Endometrial microvascular endothelial cells (primary cell): ENCODE data around the gene HOXD9. TPM values are rescaled to one million over a fixed set of nuclear protein-coding genes. Genes with fewer than 3 reads are reported as not detected.

Source experiments
- in situ Hi-C: cut with HindIII; loops from 2 replicates; pipeline ENCODE4 v1.10.0; 2017; ENCODE audit warnings: low sequenced_read_pairs, low pct_unique_long_range_greater_than_20kb; ENCODE audit errors: inconsistent ontology term
- total RNA-seq: library from RNA; depleted of rRNA; stranded (reverse); fragments of >200 nt; gene quantifications from one replicate; pipeline ENCODE4 v1.2.3, GENCODE V29; 2015; ENCODE audit errors: inconsistent ontology term

The HOXD9 gene
- total RNA-seq: 63.6 TPM

DNA sequence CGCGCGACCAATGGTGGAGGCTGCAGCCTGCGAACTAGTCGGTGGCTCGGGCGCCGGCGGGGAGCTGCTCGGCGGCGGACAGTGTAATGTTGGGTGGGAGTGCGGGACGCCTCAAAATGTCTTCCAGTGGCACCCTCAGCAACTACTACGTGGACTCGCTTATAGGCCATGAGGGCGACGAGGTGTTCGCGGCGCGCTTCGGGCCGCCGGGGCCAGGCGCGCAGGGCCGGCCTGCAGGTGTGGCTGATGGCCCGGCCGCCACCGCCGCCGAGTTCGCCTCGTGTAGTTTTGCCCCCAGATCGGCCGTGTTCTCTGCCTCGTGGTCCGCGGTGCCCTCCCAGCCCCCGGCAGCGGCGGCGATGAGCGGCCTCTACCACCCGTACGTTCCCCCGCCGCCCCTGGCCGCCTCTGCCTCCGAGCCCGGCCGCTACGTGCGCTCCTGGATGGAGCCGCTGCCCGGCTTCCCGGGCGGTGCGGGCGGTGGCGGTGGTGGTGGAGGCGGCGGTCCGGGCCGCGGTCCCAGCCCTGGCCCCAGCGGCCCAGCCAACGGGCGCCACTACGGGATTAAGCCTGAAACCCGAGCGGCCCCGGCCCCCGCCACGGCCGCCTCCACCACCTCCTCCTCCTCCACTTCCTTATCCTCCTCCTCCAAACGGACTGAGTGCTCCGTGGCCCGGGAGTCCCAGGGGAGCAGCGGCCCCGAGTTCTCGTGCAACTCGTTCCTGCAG, at the start of gene HOXD9:
Gene HOXD9, plus strand, starts transcription at position 37 of the 728 bp plus-strand sequence. Its CDS starts 50 bp downstream, at position 87.
- in situ Hi-C loops: loop anchor here (10.0 kb wide), 1 partner anchor 1022 kb away; no protein-coding TSS in a partner anchor

DNA sequence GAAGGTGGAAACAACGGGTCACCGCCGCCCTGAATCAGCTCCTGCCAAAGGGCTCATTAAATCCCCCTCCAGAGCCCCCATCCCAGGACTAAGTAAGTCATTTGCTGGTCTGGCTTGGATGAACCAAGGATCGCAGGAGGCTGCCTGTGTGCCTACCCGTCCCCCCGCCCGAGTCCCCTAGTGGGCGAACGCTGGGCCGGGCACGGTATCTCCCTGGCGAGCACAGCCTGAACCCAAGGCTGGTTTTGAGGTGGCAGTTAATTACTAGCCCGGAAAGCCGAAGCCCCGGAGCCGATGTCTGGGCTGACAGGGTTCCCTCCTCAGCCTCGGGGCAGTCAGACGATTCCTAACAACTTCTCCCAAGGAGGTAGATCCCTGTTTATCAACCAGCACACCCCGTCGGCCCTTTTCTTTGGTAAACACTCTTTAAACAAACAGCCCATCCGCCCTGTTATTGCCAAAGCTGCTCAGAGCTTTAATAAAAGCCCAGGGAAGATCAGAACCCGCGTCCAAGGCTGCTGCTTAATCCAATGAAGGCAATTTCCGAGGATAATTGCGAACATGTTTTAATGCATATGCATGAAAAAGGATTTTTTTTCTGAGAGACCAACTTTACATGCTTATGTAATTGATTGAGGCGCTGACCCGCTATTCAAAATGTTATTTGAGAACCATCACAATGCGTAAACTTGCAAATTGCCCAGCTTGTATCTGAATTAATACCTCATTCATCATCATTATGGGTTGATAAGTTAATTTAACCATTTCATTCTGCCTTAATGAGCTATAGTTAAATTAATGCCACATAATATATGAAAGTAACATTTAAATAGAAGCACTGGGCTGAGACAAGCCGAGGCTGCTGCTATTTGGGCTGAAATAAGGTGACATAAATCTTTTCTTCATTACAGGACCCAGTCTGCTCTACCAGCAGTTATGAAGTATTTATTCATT, 49.3 kb upstream of the HOXD9 start:
- in situ Hi-C loops: no loop called here

DNA sequence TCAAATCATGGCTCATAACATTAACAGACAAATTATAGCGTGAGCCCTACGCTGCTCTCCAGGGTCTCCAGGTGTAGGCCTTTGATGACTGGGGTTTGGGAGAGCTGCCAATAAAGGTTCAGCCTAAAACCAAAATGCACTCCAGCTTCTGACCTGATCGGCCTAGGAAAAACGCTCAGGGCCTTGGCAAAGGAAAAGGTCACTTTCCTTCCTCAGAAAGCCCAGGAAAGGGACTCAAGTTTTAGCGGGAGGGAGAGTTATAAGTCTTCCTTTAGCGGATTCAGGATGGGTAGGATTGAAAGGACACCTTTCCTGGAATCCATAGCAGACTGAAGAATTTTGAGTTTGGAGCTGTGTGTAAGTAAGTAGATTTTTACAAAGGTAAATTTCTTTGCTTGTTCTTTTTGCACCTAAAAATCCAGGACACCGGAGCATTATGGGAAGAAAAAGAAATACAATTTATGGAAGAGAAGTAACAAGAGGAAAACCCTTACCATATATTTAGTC, 47.5 kb upstream of the HOXD9 start:
- in situ Hi-C loops: no loop called here

DNA sequence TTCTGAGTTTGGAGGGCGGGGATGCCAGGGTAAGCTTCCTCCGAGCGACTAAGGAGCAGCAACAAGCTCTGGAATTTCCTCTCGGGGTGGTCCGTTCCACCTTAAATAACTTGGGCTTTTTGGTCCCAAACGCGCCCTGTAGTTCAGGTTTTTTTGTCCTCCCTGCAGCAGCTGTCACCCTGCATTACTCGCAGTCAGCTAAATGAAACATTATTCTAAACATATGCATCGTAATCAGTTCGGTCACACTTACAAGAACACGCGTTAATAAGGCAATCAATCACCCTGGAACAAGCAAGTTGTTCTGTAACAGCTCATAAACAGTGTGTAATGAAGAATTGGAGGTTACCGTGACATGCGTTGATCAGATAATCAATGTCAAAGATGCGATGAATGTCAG, 47.0 kb upstream of the HOXD9 start:
- in situ Hi-C loops: no loop called here

DNA sequence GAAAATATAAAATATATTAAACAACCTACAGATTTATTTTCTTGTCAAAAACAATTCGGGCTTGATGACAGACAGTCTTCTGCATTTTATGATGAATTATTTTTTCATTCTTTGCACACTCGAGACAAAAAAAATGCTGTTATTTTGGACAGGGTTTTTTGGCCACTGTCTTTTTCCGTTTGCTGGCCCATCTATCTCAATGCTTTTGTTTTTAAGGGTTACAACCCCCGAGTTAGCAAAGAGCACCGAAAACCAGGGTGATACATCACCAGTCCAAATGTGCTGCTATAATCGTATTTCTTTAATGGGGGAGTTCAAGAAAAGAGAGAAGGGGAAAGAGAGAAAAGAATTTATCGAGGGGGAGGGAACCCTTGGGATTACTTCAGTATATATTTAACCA, 46.5 kb upstream of the HOXD9 start:
- in situ Hi-C loops: no loop called here

DNA sequence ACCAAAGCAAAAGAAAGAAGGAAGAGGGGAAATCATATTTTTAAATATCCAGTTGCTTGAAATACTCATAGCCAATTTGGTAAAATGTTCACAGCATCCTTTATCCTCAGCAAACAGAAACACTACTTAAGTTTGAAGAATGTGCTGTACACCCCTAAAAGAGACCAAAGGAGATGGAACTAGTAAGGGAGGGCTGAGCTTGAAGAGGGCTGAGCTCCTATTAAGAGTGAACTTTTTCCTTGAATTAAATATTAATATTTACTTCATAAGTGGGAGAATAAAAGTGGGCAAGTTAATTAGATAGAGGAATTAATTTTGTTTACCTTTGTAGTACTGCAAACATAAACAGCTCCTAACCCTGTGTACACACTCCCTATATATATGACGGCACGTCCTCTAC, 45.7 kb upstream of the HOXD9 start:
- in situ Hi-C loops: no loop called here

DNA sequence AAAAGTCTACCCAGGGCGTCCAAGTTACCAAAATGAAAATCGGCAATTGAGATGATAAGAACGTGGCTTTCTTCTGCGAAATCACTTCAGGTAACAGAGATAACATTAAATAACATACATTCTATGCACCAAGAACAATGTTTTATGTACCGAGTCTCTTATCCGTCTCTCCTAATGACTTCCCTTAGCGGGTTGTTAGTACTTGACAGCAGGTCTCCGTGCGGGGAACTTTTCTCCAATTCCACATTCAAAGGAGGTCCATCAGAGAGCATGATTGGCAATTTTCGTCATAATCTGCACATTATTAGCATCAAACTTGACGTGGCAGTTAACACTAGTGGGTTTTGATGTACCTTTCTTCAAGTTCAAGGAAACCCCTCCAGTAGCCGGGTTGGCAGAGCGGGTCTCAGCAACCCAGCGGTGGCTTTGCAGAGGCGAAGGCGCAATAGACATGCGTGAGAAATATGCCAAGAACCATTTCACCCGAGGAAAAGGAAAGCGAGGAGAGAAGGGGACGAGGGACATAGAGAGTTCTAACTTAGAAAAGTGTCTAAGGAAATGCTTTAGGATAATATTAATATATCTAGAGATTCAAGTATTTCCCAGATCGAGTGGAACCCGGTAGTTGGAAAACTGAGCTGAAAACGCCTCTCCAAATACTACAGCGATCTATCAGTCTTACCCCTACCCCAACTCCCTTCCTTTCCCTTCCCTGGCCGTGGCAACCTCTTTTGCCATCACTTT, 43.8 kb upstream of the HOXD9 start:
- in situ Hi-C loops: no loop called here

DNA sequence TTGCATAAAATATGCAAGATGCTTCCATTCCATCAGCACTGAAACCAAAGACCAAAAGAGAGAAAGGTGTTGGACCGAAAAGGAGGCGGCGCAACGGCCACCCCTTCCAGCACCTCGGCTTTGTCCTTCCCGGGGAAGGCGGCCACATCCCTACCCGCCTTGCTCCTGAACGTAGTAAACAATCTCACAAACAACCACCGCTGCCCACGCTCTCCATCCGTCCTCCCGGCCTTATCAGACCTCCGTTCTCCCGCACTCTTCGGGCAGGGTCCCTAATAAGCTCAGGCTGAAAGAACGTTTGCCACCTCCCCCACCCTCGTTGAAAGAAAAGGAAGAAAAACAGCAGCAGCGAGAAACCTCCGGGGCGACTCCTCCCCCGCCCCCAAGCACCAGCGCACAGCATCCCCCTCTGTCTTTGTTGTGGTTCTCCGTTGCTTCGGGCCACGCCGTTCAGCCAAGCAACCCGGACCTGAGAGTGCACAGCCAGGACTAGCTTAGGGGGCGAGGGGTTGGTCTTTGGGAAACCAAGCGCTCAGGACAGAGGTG, 43.2 kb upstream of the HOXD9 start:
- in situ Hi-C loops: no loop called here

DNA sequence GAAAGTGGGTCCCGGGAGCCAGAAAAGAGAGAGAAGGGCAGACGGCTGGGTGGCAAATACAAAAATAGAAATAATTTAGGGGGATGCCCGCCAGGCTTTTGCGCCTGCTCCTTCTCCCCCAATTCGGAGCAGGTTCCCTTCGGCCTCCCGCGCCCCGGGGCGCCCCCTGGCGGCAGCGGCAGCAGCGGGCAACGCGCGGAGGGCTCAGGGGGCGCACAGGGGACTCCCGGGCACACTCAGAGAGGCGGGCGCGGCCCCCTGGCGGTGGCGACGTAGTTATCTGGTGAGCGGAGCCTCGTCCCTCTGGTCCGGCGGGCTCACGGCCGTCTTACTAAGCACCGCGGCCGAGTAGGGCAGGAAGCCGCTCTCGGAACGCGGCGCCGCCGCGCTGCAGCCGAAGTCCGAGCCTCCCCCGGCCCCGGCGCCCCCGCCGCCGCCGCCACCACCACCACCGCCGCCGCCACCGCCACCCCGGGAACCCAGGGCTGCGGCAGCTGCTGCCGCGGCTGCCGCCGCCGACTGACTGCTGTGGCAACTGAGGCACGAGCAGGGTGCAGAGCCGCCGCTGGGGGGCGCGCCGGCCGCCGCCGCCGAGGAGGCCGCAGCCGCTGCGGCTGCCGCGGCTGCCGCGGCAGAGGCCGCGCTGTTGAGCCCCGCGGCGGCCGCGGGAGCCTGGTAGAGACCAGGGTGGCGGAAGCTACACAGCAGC, 42.5 kb upstream of the HOXD9 start:
- in situ Hi-C loops: no loop called here

DNA sequence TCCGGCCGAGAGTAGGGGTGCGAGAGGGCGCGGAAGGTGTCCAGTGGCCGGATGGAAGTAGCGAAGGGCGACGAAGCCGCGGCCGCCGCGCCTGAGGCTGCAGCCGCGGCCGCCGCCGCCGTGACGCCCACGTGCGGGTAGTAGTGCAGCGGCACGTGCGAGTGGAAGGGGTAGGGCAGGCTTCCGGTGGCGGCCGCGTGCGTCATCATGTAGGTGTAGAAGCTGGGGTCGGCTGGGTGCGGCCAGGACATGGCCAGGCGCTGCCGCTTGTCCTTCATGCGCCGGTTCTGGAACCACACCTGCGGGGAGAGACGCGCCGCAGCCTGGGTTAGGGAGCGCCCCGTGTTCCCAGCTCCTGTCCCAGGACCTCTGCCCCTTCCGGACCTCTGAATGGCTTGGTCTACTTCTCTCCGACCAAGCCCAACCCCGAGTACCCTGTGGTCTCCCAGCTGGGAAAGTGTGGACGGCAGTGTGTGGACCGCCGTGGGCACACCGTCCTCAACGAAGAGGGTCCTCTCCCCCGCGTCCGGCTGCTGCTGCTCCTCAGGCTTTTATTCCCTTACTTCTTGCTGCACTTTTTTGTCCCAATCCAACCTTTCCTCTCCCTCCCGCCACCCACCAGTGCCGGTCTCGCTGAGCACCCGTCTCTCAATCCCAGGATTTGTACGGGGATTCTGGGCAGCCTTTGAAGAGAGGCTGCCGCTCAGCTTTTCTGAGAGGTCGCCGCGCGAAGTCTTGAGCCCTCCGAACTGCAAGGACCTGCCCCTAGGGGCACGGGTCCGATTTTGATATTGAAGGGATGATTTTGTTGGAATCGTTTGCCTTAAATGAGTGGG, 41.8 kb upstream of the HOXD9 start:
- in situ Hi-C loops: no loop called here

DNA sequence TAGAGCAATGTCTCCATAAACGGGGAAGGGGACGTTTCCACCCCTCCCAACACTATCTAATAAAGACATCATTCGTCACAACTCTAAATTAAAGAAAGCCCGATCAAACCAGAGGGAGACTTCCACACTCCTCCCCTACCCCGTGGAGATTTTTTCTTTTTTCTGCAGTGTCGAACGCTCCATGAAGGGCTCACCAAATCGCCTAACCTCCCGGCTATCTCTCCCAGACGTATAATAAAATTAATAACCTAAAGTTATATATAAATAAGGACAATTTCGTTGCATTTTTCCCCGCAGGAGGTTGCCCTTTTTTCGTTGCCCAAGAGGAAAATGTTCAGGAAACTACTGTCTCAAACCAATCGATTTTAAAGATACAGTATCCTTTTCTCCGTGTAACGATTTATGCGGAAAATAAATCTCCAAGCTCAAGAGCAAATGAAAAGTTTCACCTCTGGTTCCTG, 41.1 kb upstream of the HOXD9 start:
- in situ Hi-C loops: no loop called here

DNA sequence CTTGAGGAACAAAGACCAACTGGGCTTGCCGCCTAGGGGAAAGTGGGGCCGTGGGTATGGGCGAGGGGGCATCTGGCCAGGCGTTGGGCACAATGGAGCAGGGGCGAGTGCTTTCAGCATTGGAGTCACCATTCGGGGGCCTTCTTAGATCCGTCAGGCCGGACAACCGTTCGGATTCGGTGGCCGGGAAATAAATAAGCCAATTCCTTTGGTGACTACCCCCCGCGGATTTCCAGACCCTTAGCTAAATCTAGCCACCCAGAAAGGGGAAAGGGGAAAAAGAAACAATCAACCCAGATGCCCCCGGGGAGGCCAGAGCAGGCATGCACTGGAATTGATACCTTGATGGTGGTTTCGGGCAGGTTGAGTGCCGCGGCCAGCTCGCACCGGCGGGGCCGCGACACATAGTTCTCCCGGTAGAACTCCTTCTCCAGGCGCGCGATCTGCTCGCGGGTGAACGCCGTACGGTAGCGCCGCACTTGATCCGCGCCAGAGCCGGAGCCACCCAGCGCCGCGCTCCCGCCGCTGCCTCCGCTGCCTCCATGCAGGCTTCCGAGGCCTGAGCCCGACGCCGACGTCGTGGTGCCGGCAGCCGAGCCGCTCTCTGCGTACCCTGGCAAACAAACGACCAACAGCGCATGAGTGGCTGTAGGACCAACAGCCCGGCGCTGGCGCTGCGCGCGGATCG, 40.5 kb upstream of the HOXD9 start:
- in situ Hi-C loops: no loop called here

DNA sequence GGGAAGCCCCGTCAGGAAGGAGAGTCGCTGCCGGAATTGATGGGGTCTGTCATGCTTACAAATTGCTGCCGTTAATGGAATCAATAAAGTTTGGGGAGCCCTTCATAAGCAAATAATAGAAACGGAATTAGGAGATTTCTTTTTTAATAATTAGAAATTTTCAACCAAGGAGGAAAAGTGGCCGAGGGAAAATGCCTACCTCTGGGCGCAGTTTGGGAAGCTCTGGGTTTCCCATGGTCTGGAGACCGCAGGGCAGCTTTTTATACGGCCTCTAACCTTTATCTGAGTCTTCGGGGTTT, 40.0 kb upstream of the HOXD9 start:
- in situ Hi-C loops: no loop called here

DNA sequence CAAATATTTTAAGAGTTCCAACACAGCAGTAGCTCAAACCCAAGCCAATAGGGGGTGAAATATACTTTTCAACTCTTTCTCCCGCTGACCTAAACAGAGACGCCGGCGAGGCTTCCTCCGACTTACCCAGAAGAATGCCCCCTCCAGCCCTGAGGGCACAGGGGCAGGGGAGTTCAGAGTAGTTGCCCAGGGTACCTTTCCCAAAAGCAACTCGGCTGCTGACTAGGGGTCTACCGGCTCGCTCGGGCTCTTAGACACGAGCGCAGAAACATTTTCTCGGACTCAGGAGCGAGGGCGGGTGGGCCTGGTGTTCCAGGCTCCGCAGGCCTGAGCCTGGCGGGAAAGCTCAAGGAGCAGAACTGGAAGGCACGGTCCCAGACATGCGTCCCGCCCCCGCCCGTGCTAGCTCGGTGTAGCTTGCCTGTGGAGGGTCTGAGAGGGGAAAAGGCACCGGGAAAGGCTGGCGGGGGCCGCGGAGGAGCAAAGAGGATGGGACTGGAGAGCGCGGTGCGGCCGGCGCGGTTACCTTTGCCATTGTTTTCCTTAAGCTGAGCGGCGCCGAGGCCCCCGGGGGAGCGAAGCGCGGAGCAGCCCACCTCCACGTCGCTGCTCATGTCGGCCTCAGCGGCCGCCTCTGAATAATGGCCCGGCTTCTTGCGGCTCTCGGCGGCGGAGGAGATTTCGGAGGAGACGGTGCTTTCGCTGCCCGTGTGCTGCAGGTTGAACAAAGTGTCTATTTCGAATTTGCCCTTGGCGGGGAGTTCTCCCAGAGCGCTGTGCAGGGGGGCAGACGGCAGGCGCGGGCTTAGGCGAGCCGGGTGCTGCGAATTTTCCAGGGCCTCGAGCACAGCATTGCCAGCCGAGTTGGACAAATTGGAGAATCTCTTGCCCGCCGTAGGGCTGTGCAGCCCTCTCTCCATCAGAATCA, 39.4 kb upstream of the HOXD9 start:
- in situ Hi-C loops: no loop called here

DNA sequence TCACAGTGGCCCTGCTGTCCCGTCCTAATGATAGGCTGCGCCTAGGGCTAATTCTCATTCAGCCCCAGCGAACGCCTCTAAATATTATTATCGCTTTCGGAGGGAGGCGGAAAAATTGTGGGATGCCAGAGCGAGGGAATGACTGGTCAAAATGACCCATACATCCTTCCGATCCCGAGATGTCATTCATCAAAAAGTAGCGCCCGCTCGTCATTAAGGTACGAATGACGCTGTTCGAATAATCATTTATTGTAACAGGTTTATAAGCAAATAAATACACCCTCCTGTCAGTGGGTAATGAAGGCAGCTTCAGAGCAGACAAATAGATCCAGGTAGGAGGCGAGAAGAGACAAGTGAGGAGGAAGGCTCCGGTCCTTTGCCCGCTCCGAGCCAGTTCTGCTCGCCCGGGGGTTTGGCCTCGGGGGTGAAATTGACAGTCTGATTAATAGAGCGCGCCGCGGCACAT, 38.7 kb upstream of the HOXD9 start, which contains the start of gene EVX2:
Gene EVX2, minus strand, starts transcription at position 167 of the 466 bp plus-strand sequence. CDS start 186 bp downstream, outside the sequence.
- in situ Hi-C loops: no loop called here

DNA sequence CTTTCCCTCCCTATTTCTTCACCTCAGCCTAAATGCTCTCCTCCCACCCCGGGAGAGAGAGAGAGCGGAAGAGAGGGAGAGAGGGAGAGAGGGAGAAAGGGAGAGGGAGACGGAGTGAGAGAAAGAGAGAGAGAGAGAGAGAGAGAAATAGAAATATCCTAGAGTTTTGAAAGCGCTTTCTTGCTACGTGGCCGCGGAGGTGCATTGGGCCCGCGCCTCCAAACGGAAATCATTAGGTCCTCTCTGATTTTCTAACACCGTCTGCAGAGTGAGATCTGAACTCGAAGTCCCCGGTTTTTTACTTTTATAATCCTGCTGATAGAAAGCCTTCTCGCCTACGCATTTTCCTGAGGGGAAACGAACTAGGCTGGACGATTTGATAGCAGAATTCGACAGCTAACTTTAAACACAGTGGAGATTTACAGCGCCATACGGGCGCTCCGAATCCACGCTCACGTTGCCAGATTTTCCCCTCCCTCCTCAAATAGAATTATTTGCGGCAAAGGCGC, 37.9 kb upstream of the HOXD9 start:
- in situ Hi-C loops: no loop called here
